Measurements from ENCODE around the gene LSM4. TPM values are rescaled to one million over a fixed set of nuclear protein-coding genes. Genes with fewer than 3 reads are reported as not detected.
A peak's percentile ranks its signal among the peaks of the same experiment; 100 is the strongest.

The LSM4 gene
- total RNA-seq, 2 experiments from 2014 or later, result 356 to 361 TPM

GRCh38 chr19:18257503-18258470 lies 65.1 kb downstream of the LSM4 start:
- POLR2A ChIA-PET, result no interaction called here
- no peak overlapping the region for H3K4me3 Mint-ChIP-seq

More at GRCh38 chr19:18257503-18258470, 65.1 kb downstream of the LSM4 start:
- no peaks in the 10 kb centered on the region for H3K9me3 Mint-ChIP-seq
- H3K4me1 Mint-ChIP-seq (ENCODE audit: low read depth), result peaks cover 2% of the 10 kb centered on the region
- H3K27ac Mint-ChIP-seq, result no peak overlapping the region
- H3K36me3 Mint-ChIP-seq, result no peaks in the 10 kb centered on the region
- H3K27me3 Mint-ChIP-seq, result peaks cover 8% of the 10 kb centered on the region
- CTCF ChIA-PET, result no interaction called here
- DNase-seq, result no peak
- intact Hi-C loops (cut with micrococcal nuclease), result no loop called here

Small RNAs within 50 kb of the gene (microRNA-seq; reads per million reads assigned to microRNA genes)
- 4.7 reads per million, percentile 12 among the genes with 10 or more reads in this experiment for gene MIR3188 (ENCODE audit: borderline microRNAs expressed, borderline number of aligned reads, borderline replicate concordance)

Other genes starting within 250 kb of the LSM4 start
- gene IL12RB1, start 236.1 kb downstream of the LSM4 start, total RNA-seq, result 10 to 100 TPM; 22.6 to 23.3 TPM
- gene MAST3, start 225.3 kb downstream of the LSM4 start, total RNA-seq, result 10 to 100 TPM; 22.5 to 23.8 TPM
- gene PIK3R2, start 169.9 kb downstream of the LSM4 start, total RNA-seq, result 10 to 100 TPM; 14.9 to 19.1 TPM
- 10 to 100 TPM; 23.7 to 26.9 TPM for gene IFI30, start 149.3 kb downstream of the LSM4 start, total RNA-seq
- 1 to 10 TPM; 6.4 to 7.3 TPM for gene MPV17L2, start 129.9 kb downstream of the LSM4 start, total RNA-seq
- gene RAB3A, start 119.0 kb downstream of the LSM4 start, total RNA-seq, result 1 to 10 TPM; 3.9 to 4.3 TPM
- not detected for gene PDE4C, start 96.6 kb downstream of the LSM4 start, total RNA-seq
- under 1 TPM; 0.36 to 0.39 TPM for gene IQCN, start 48.6 kb downstream of the LSM4 start, total RNA-seq
- 100 to 1,000 TPM; 232 to 236 TPM for gene JUND, start 41.5 kb downstream of the LSM4 start, total RNA-seq
- gene PGPEP1, start 17.5 kb upstream of the LSM4 start, total RNA-seq, result 10 to 100 TPM; 29.0 to 30.8 TPM
- not detected for gene GDF15, start 63.1 kb upstream of the LSM4 start, total RNA-seq
- gene LRRC25, start 74.5 kb upstream of the LSM4 start, total RNA-seq, result not detected
- 100 to 1,000 TPM in 1 of 2 experiments, 10 to 100 TPM in 1; 97.9 to 102 TPM for gene SSBP4, start 96.3 kb upstream of the LSM4 start, total RNA-seq
- 10 to 100 TPM; 19.3 to 20.0 TPM for gene ISYNA1, start 115.1 kb upstream of the LSM4 start, total RNA-seq
- gene ELL, start 199.0 kb upstream of the LSM4 start, total RNA-seq, result 10 to 100 TPM; 24.7 to 29.7 TPM
- 100 to 1,000 TPM; 232 to 236 TPM for gene FKBP8, start 220.5 kb upstream of the LSM4 start, total RNA-seq
- 100 to 1,000 TPM; 112 to 114 TPM for gene KXD1, start 234.8 kb upstream of the LSM4 start, total RNA-seq
- 1,000 to 10,000 TPM; 1,569 to 1,601 TPM for gene UBA52, start 248.8 kb upstream of the LSM4 start, total RNA-seq